ENCODE data around the gene PRRG2.

DNA sequence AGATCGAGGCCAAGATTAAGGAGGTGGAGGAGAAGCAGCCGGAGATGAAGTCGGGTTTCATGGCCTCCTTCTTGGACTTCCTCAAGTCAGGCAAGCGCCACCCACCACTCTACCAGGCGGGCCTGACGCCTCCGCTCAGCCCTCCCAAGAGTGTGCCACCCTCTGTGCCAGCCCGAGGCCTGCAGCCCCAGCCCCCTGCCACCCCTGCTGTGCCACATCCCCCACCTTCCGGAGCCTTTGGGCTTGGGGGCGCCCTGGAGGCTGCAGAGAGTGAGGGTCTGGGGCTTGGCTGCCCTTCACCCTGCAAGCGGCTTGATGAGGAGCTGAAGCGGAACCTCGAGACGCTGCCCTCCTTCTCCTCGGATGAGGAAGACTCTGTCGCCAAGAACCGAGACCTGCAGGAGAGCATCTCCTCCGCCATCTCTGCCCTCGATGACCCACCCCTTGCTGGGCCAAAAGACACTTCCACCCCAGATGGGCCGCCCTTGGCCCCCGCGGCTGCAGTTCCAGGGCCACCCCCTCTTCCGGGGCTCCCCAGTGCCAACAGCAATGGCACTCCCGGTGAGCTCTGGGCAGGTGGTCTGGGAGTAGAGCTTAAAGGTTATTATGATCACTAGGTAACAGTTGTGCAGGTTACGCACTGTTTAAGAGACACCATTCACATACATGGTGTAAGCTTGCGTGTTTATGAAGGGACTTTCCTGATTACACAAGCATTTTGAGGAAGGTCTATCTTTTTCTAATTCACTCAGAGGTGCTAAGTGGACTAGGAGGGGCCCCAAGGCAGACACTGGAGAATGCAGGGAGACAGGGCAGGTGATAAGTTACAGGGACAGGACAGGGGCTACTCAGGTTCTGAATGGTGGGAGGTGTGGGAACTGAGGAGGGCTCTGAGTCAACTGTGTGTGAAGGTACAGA, 18.5 kb downstream of the PRRG2 start:
- TF ChIP-seq ZNF586 (CRISPR knock-in tag; conservative IDR thresholded peaks at IDR 0.05) (no peak), EZH2 (IDR thresholded peaks at IDR 0.05; ENCODE audit: borderline replicate concordance, low read depth, low read length) (no peak), ZBTB26 (CRISPR knock-in tag; IDR thresholded peaks at IDR 0.05) (no peak), ZNF146 (CRISPR knock-in tag; IDR thresholded peaks at IDR 0.05; ENCODE audit: unreplicated experiment) (no peak), ZNF174 (CRISPR knock-in tag; IDR thresholded peaks at IDR 0.05) (no peak), ZNF75A (CRISPR knock-in tag; IDR thresholded peaks at IDR 0.05) (no peak), ZFX (CRISPR knock-in tag; IDR thresholded peaks at IDR 0.05) (no peak), MYBL2 (IDR thresholded peaks at IDR 0.05; ENCODE audit: low read depth) (no peak), MYBL2 (CRISPR knock-in tag; IDR thresholded peaks at IDR 0.05; ENCODE audit: borderline replicate concordance) (no peak)
